HepG2 (cell line): ENCODE results near the gene RNF4. TPM values are rescaled to one million over a fixed set of nuclear protein-coding genes. Genes with fewer than 3 reads are reported as not detected.

Experiments used
- ARID3A ChIP-seq: IDR thresholded peaks from 2 replicates; pipeline ENCODE4 v1.6.1; 2012; ENCODE audit warnings: low read depth, low read length, improper control_type of control experiment
- CEBPZ ChIP-seq: IDR thresholded peaks from 2 replicates; pipeline ENCODE4 v1.6.1; 2012; ENCODE audit warnings: low read length, improper control_type of control experiment
- DDIT3 ChIP-seq: sonication (generic); formaldehyde crosslinking; IDR thresholded peaks from 2 replicates; pipeline ENCODE4 v1.4.0; 2020; ENCODE audit warnings: mild to moderate bottlenecking, missing genetic modification reagents
- HNF4G ChIP-seq, 2 experiments: sonication (generic) in 1 of 2; formaldehyde crosslinking in 1 of 2; IDR thresholded peaks; 2 replicates each; pipeline versions ENCODE4 v1.4.0 to v1.6.1; 2011 to 2020; ENCODE audit warnings: borderline replicate concordance in 2 of 2, low read depth in 2 of 2, mild to moderate bottlenecking in 2 of 2, low read length in 1 of 2, missing genetic modification reagents in 1 of 2, moderate library complexity in 1 of 2
- HNRNPL ChIP-seq: fragments of 200-400 bp; formaldehyde crosslinking; IDR thresholded peaks from 2 replicates; pipeline ENCODE4 v1.6.1; 2017; ENCODE audit warnings: mild to moderate bottlenecking, low read depth, low read length
- HNRNPUL1 ChIP-seq: fragments of 200-400 bp; formaldehyde crosslinking; IDR thresholded peaks from 2 replicates; pipeline ENCODE4 v1.6.1; 2017; ENCODE audit warnings: low read depth, mild to moderate bottlenecking, low read length, moderate library complexity
- IRF2 ChIP-seq: IDR thresholded peaks from 2 replicates; pipeline ENCODE4 v1.6.1; 2018; ENCODE audit warnings: missing genetic modification reagents, missing compliant biosample characterization
- KDM3A ChIP-seq: IDR thresholded peaks from 2 replicates; pipeline ENCODE4 v1.6.1; 2018; ENCODE audit warnings: low read depth, missing compliant biosample characterization
- KLF13 ChIP-seq: sonication (generic); formaldehyde crosslinking; IDR thresholded peaks from 2 replicates; pipeline ENCODE4 v1.4.0; 2020; ENCODE audit warnings: mild to moderate bottlenecking, missing genetic modification reagents
- MAF1 ChIP-seq: sonication (generic); formaldehyde crosslinking; IDR thresholded peaks from 2 replicates; pipeline ENCODE4 v1.5.0; 2020; ENCODE audit warnings: missing genetic modification reagents, borderline replicate concordance
- MXD1 ChIP-seq: sonication (generic); formaldehyde crosslinking; IDR thresholded peaks from 2 replicates; pipeline ENCODE4 v1.4.0; 2020; ENCODE audit warnings: mild to moderate bottlenecking, missing genetic modification reagents
- NR2F6 ChIP-seq, 2 experiments: IDR thresholded peaks; 2 replicates each; pipeline ENCODE4 v1.6.1; 2016; ENCODE audit warnings: antibody characterized with exemption in 1 of 2, mild to moderate bottlenecking in 1 of 2
- PTBP1 ChIP-seq: fragments of 200-400 bp; formaldehyde crosslinking; IDR thresholded peaks from 2 replicates; pipeline ENCODE4 v1.6.1; 2018; ENCODE audit warnings: low read length, low read depth; ENCODE audit not compliant: poor library complexity, severe bottlenecking
- RFX3 ChIP-seq: IDR thresholded peaks from 2 replicates; pipeline ENCODE4 v1.6.1; 2016; ENCODE audit warnings: missing biosample characterization, missing genetic modification reagents
- RFXANK ChIP-seq: IDR thresholded peaks from 2 replicates; pipeline ENCODE4 v1.6.1; 2016
- SMAD3 ChIP-seq: sonication (generic); formaldehyde crosslinking; IDR thresholded peaks from 2 replicates; pipeline ENCODE4 v1.4.0; 2020; ENCODE audit warnings: missing genetic modification reagents
- SNRNP70 ChIP-seq: fragments of 200-400 bp; formaldehyde crosslinking; IDR thresholded peaks from 2 replicates; pipeline ENCODE4 v1.6.1; 2017; ENCODE audit warnings: mild to moderate bottlenecking, low read depth, low read length, moderate library complexity
- ZBTB1 ChIP-seq: sonication (generic); formaldehyde crosslinking; IDR thresholded peaks from 2 replicates; pipeline ENCODE4 v1.4.0; 2020; ENCODE audit warnings: missing genetic modification reagents, borderline replicate concordance
- ZBTB44 ChIP-seq: sonication (generic); formaldehyde crosslinking; IDR thresholded peaks from 2 replicates; pipeline ENCODE4 v1.4.0; 2020; ENCODE audit warnings: missing genetic modification reagents
- ZNF382 ChIP-seq: sonication (generic); formaldehyde crosslinking; IDR thresholded peaks from 2 replicates; pipeline ENCODE4 v1.5.0; 2020; ENCODE audit warnings: missing genetic modification reagents, mild to moderate bottlenecking, borderline replicate concordance
- ZNF549 ChIP-seq: sonication (generic); formaldehyde crosslinking; IDR thresholded peaks from 2 replicates; pipeline ENCODE4 v1.5.0; 2020; ENCODE audit warnings: missing genetic modification reagents
- ZNF773 ChIP-seq: sonication (generic); formaldehyde crosslinking; IDR thresholded peaks from 2 replicates; pipeline ENCODE4 v1.4.0; 2020; ENCODE audit warnings: missing genetic modification reagents, borderline replicate concordance
- polyA plus RNA-seq, 8 experiments: library from polyadenylated mRNA; depleted of rRNA in 3 of 8; stranded (reverse) in 7 of 8; unstranded in 1 of 8; fragments of >200 nt; fragmentation: Illumina TruSeq in 4 of 8; extraction: Trizol in 4 of 8; gene quantifications; 2 replicates each; pipeline versions ENCODE4 v1.2.1 to v1.2.3, GENCODE V29; 2011 to 2016; ENCODE audit warnings: low read depth in 4 of 8, missing spikeins in 1 of 8, mixed read lengths in 1 of 8; ENCODE audit not compliant: insufficient read depth in 1 of 8
- total RNA-seq, 5 experiments: library from RNA; depleted of rRNA; stranded (reverse); fragments of >200 nt; fragmentation: Illumina TruSeq; extraction: Trizol; gene quantifications; 2 replicates each; pipeline ENCODE4 v1.2.3, GENCODE V29; 2016; ENCODE audit warnings: low read depth in 1 of 5

Gene RNF4
- total and polyA plus RNA-seq, 2 of the 13 experiments (the other 11 are each of a cell fraction or from before 2014, with no cell fraction given), result 38.1 to 45.1 TPM

- TF ChIP-seq ZNF549 (CRISPR knock-in tag), result no peak
- TF ChIP-seq NR2F6 (IDR thresholded peaks at IDR 0.05), result no peak
- TF ChIP-seq NR2F6 (CRISPR knock-in tag; IDR thresholded peaks at IDR 0.05), result peak; percentile 26
- TF ChIP-seq KLF13 (CRISPR knock-in tag), result no peak
- TF ChIP-seq RFXANK (CRISPR knock-in tag), result no peak
- no peak for TF ChIP-seq SNRNP70
- TF ChIP-seq SMAD3 (CRISPR knock-in tag), result no peak
- no peak for TF ChIP-seq MXD1 (CRISPR knock-in tag)
- TF ChIP-seq RFX3 (CRISPR knock-in tag), result no peak
- TF ChIP-seq CEBPZ, result no peak
- TF ChIP-seq KDM3A (CRISPR knock-in tag), result 0 out of 2 replicates have a peak, but pooled peaks have one; percentile 33
- TF ChIP-seq HNRNPL, result peak; percentile 87
- no peak for TF ChIP-seq ARID3A
- no peak for TF ChIP-seq ZBTB1 (CRISPR knock-in tag)
- no peak for TF ChIP-seq ZNF382 (CRISPR knock-in tag)
- TF ChIP-seq MAF1, result no peak
- no peak for TF ChIP-seq HNF4G (IDR thresholded peaks at IDR 0.05; ENCODE audit: borderline replicate concordance, low read depth, low read length)
- TF ChIP-seq HNF4G (CRISPR knock-in tag; IDR thresholded peaks at IDR 0.05; ENCODE audit: borderline replicate concordance, low read depth), result no peak
- peak; percentile 40; the same call in 1 of the 2 replicates for TF ChIP-seq IRF2 (CRISPR knock-in tag)
- TF ChIP-seq PTBP1, result no peak
- TF ChIP-seq ZBTB44 (CRISPR knock-in tag), result no peak
- no peak for TF ChIP-seq ZNF773
- TF ChIP-seq HNRNPUL1, result no peak
- no peak for TF ChIP-seq DDIT3
Observed at GRCh38 chr4:2441393-2442174, 27.3 kb upstream of the RNF4 start (continued).
